Measurements from ENCODE around the gene TFE3.

TFE3 gene

GRCh38 chrX:49043220-49043986 is at the start of gene TFE3:
Gene TFE3, minus strand, starts transcription at chrX:49043357. Its CDS starts 131 bp downstream, at chrX:49043226.
- DNase-seq: peak; percentile 77 to 89 (median 87)

- no peak for DNase-seq
Observed at GRCh38 chrX:49089553-49089952, 46.4 kb upstream of the TFE3 start.

DNA sequence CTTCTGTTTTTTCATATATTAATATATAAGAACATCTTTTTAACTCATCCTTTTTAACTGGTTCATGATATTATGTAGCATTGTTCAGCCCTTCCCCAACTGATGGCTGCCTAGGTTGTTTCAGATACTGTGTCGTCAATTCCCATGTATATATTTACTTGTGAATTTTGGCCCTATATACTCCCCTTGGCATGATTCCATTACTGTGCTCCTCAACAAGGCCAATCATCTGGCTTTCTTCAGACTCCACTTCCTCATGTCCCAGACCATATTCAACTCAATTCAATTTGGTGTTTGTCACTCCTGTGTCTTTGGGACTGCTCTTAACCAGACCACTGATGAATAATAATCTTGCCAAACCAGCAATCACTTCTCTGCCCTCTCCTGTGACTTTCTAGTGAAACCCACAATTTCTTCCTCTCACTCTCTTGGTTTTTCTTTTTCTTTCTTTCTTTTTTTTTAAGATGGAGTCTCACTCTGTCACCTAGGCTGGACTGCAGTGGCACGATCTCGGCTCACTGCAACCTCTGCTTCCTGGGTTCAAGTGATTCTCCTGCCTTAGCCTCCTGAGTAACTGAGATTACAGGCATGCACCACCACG is 39.2 kb upstream of the TFE3 start:
- no peak for DNase-seq

DNA sequence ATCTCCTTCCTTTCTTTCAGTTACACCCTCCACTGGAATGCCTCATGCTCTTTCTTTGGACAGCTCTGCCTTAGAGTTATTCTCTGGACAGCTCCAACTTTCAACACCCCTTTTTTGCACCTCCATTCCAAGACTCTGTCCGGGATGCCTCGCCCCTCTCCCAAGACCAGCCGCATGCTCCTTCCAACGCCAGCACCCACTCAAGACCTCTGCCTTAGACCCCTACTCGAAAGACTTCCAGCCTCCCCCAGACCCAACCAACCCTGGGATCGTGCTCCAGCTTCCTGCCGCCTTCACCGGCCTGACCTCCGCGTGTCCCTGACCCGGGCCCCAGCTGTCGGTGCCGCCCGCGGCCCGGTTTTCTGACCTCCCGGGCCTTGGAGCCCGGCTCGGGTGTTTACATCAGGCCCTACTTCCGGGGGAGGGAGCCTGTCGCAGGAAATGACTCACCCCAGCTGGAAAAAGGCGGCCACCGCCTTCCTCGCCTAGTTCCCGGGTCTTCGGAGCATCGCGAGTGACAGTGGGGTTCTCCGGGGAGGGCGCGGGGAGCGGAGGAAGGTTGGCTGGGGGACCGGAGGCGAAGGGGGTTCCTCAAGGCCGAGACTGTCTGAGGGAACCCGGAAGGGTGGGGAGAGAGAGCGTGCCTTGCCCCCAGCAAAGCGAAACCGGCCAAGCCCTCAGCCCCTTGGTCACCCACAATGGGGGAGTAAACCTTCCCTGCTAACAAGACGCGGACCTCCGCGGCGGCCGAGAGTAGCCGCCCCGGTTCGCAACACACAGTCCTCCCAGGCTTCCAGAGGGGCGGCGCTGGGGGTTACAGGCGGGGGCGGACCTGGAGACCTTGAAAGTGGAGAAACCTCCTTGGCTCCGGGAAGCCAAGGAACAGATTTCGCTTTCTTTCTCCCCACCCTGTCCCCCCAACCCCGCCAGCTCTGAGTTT is 36.6 kb upstream of the TFE3 start, which contains the start of gene WDR45:
TSS of gene WDR45 (minus strand) at position 399 of the 940 bp plus-strand sequence. CDS start 1,792 bp downstream, outside the sequence.
- peak; percentile 28 to 54 (median 36) for DNase-seq

- no peak for DNase-seq
Observed at GRCh38 chrX:49077941-49078340, 34.8 kb upstream of the TFE3 start.

DNA sequence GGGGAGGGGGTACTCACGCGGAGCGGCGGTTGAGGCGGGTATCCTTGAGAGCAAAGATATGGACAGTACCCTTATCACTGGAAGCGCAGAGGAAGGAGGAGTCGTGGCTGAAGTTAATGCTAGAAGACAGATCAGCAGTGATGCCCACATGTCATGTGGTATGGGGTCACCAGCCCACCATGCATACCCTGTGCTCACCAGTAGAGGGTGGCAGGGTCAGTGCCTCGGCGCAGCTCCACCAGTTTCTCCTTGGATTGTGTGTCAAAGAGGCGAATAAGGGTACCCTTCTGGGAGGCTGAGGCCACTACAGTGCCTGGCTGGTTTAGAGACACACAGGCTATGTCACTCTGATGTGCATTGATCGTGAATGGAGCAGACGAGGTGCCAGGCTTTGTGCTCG is 32.2 kb upstream of the TFE3 start:
- DNase-seq: no peak

- DNase-seq: peak; percentile 44 to 79 (median 67)
Observed at GRCh38 chrX:49073601-49074575, 30.7 kb upstream of the TFE3 start, which contains the start of gene PRAF2. Gene PRAF2, minus strand, starts transcription at chrX:49074002. Its CDS starts 15 bp downstream, at chrX:49073987.

DNA sequence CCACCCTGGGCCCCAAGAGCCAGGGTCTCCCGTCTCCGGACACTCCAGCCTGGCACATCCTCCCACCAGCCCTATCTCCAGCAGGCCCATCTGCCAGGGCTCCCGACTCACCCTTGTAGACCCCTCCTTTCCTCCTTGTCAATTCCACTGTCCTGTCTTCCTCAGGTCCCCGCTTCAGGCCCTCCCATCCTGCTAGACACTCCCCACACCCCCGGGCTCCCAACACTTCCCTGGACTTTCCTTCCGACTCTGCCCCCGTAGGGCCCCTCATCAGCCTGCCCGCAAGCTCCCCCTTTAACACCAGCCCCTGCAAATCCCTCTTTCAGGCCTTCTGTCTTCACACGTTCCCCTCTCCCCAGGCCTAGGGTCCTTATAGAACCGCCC is 29.5 kb upstream of the TFE3 start:
- no peak for DNase-seq

DNA sequence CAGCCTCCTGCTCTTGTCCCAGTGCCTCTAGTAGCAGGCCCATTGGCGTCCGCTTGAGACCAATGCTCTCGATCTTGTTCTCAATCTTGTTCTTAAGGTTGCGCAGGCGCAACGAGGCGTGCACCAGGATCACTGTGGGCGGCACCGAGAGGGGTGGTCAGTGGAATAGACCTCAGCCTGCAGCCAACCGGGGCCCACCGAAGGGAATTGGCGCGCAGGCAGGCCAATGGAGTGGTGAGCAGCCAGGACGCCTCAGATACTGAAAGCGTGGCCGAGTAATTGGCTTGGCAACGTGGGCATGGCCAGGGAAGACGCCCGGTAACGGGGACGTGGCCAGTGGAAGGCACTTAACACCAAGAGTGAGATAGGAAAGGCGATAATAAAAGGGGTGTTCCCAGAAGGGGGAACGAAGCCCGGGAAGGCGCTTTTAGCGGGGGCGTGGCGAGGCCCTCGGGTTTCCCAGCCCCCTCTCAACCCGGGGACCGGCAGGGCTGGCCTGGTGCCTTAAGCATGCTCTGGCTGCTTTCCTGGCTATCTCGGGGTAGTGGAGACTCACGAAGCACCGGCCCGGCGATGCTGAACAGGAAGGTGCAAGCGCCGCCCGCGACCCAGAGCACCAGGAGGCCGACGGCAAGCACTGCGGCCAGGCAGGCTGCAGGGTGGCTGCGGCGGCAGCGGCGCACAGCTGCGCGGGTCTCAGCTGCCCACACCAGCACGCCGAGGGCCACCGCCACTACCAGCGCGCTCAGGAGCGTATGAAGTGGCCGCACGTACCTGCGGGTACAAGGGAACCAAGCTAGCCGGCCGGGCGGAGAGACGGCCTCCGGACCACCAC is 28.9 kb upstream of the TFE3 start:
- DNase-seq: no peak

DNA sequence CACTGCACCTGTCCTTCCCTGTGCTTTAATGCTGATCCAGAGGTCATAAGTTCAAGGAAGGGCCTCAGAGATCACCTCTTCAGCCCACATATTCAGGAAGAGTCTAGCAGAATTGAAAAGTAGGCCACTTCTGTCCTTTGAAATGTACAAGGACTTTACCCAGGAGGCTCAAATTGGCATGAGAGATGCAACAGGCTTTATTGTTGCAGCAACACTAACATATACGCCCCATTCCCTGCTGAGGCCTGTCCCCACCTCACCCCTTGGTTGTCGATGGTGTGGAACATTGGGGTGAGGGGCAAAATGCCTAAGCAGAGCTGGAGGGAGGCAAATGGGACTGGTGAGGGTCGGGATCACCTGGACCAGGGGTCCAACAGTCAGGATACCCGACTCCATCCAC is 27.8 kb upstream of the TFE3 start:
- DNase-seq: no peak

- no peak for DNase-seq
Observed at GRCh38 chrX:49069038-49069437, 25.9 kb upstream of the TFE3 start.

GRCh38 chrX:49067285-49068120 is 24.3 kb upstream of the TFE3 start:
- DNase-seq: no peak

- DNase-seq: no peak
Observed at GRCh38 chrX:49066690-49067089, 23.5 kb upstream of the TFE3 start.

GRCh38 chrX:49066278-49066677 is 23.1 kb upstream of the TFE3 start:
- no peak for DNase-seq

- no peak for DNase-seq
Observed at GRCh38 chrX:49064735-49065134, 21.6 kb upstream of the TFE3 start.

DNA sequence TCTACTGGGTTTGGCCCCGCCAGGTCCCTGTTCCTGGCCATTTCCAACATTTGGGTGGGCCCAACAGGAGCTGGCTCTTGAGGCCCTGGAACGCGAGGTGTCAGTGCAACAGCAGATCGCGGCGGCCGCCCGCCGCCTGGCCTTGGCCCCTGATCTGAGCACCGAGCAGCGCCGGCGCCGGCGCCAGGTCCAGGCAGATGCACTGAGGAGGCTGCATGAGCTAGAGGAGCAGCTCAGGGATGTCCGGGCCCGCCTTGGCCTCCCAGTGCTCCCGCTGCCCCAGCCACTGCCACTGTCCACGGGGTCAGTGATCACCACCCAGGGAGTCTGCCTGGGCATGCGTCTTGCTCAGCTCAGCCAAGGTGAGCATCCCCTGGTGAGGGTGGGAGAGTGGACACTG is 21.1 kb upstream of the TFE3 start:
- DNase-seq: no peak

DNA sequence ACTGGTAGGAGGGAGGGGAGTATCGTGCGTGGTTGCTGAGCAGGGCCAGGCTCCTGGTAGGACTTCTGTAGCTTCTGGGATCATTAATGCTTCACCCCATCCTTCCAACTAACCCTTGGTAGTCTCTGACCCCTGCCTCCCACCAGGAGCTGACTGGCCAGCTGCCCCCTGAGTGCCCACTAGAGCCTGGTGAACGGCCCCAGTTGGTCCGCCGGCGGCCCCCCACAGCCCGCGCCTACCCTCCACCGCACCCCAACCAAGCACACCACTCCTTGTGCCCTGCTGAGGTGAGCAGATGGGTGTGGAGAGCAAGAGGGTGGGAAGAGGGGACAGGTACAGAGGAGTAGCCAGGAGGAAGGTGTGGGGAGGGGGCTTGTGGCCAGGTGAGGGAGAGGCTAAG is 20.6 kb upstream of the TFE3 start:
- no peak for DNase-seq

DNA sequence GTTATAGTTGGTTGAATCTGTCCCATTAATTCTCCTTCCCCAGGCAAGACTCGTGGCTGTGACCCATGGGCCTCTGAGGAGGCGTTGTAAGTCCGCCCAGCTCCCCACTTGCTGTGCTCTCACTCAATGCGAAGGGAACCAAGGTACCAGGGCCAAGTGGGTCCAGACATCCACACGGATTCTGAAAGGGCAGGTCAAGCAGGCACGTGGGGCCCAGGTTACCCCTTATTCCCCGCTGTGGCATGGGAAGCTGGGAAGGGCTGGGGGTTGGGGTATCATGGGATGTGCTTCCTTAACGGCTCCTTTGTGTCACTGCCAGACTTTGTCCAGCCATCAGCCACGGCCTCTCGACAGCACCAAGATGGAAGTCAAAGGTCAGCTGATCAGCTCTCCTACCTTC is 18.8 kb upstream of the TFE3 start:
- DNase-seq: no peak

GRCh38 chrX:49061490-49061889 is 18.3 kb upstream of the TFE3 start:
- no peak for DNase-seq

DNA sequence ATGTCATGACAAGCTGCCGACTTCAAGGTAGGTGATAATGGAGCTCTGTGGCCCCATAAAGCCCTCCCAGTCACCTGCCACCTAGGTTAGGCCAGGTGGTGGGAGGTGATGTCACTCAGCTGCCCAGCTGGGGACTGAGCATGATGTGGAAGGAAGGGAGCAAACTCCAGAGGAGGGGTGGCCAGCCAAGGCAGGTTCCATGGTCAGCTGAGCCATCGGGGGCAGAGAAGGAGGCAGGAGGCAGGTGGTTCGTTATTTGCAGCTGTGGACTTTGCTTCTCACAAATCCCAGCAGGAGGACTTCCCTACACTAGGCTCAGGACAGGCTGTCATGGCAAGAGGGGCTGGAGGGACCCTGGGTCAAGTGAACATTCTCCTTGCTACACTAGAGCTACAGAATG is 17.8 kb upstream of the TFE3 start:
- no peak for DNase-seq

Measured in activated CD4-positive, CD25-positive, alpha-beta regulatory T cell (primary cell).